Superior temporal gyrus (tissue), 1 donor: ENCODE measurements around the gene TBP.
"Not testable (repeated sequence)": the region's sequence is repeated elsewhere in the genome, so short reads cannot be mapped to it uniquely, and the experiment has no call there.

ENCODE experiments used
- DNase-seq: peaks from one replicate; pipeline ENCODE4 v3.0.0-alpha.2; 2016; ENCODE audit errors: extremely low spot score

The TBP gene

GRCh38 chr6:170554013-170554795, at the start of gene TBP:
Gene TBP, plus strand, starts transcription at chr6:170554369. Its CDS starts 2,661 bp downstream, at chr6:170557030.
- DNase-seq, result peak; percentile 100

- DNase-seq, result no peak
Observed at GRCh38 chr6:170504479-170504878, 49.7 kb upstream of the TBP start.

GRCh38 chr6:170505306-170505705, 48.9 kb upstream of the TBP start:
- DNase-seq, result no peak

- no peak for DNase-seq
Observed at GRCh38 chr6:170506446-170506845, 47.7 kb upstream of the TBP start.

- not testable (repeated sequence) for DNase-seq
Observed at GRCh38 chr6:170507728-170508127, 46.4 kb upstream of the TBP start.

GRCh38 chr6:170508275-170508674, 45.9 kb upstream of the TBP start:
- DNase-seq, result not testable (repeated sequence)

- not testable (repeated sequence) for DNase-seq
Observed at GRCh38 chr6:170508892-170509722, 45.1 kb upstream of the TBP start.

GRCh38 chr6:170509723-170510018, 44.5 kb upstream of the TBP start:
- no peak for DNase-seq

GRCh38 chr6:170510631-170511030, 43.5 kb upstream of the TBP start:
- DNase-seq, result no peak

GRCh38 chr6:170512249-170512648, 41.9 kb upstream of the TBP start:
- no peak for DNase-seq

GRCh38 chr6:170514908-170515307, 39.3 kb upstream of the TBP start:
- no peak for DNase-seq

- DNase-seq, result no peak
Observed at GRCh38 chr6:170516783-170517616, 37.2 kb upstream of the TBP start.

GRCh38 chr6:170522565-170523183, 31.5 kb upstream of the TBP start:
- DNase-seq, result no peak

- DNase-seq, result no peak
Observed at GRCh38 chr6:170523256-170524171, 30.7 kb upstream of the TBP start.

GRCh38 chr6:170524172-170524502, 30.0 kb upstream of the TBP start:
- DNase-seq, result no peak

- DNase-seq, result no peak
Observed at GRCh38 chr6:170525795-170526194, 28.4 kb upstream of the TBP start.

- not testable (repeated sequence) for DNase-seq
Observed at GRCh38 chr6:170527995-170528394, 26.2 kb upstream of the TBP start.

GRCh38 chr6:170529839-170530469, 24.2 kb upstream of the TBP start:
- DNase-seq, result peak; percentile 95

- no peak for DNase-seq
Observed at GRCh38 chr6:170532867-170533488, 21.2 kb upstream of the TBP start.

GRCh38 chr6:170533792-170534191, 20.4 kb upstream of the TBP start:
- no peak for DNase-seq
